ENCODE results near the gene TMEM132A.

- no peak for TF ChIP-seq CTCF (conservative IDR thresholded peaks at IDR 0.05; ENCODE audit: low read depth, low read length)
- TF ChIP-seq EZH2 (IDR thresholded peaks at IDR 0.05; ENCODE audit: low read length, unreplicated experiment): no peak
- TF ChIP-seq EZH2phosphoT487 (IDR thresholded peaks at IDR 0.05; ENCODE audit: borderline replicate concordance, low read length): no peak
Measured at GRCh38 chr11:60929764-60930163, 5.5 kb downstream of the TMEM132A start.

Measured in PC-3 (cell line).